Effector CD4-positive, alpha-beta T cell (primary cell): Measurements from ENCODE around the gene NUDT2.
"Not testable (repeated sequence)": the region's sequence is repeated elsewhere in the genome, so short reads cannot be mapped to it uniquely, and the experiment has no call there.

ENCODE experiments used
- DNase-seq: peaks from one replicate; pipeline ENCODE4 v3.0.0-alpha.2; 2020
- total RNA-seq: gene quantifications from one replicate; lab custom pipeline; 2026; lab: John Stamatoyannopoulos, UW

The NUDT2 gene
- total RNA-seq: 5.3 reads per million, percentile 20 among the genes with 10 or more reads in this experiment

GRCh38 chr9:34328987-34329832 lies at the start of gene NUDT2, which contains the start of gene KIF24:
Gene NUDT2, plus strand, starts transcription at chr9:34329569. Its CDS starts 9,471 bp downstream, at chr9:34339040.
Gene KIF24, minus strand, starts transcription at chr9:34329268. Its CDS starts 17,922 bp downstream, at chr9:34311346.
- DNase-seq: peak; percentile 94

GRCh38 chr9:34282096-34282495 lies 47.3 kb upstream of the NUDT2 start:
- DNase-seq: no peak

GRCh38 chr9:34289159-34289558 lies 40.2 kb upstream of the NUDT2 start:
- no peak for DNase-seq

- DNase-seq: no peak
Observed at GRCh38 chr9:34291023-34291422, 38.3 kb upstream of the NUDT2 start.

GRCh38 chr9:34291423-34291822 lies 37.9 kb upstream of the NUDT2 start:
- no peak for DNase-seq

GRCh38 chr9:34292552-34292951 lies 36.8 kb upstream of the NUDT2 start:
- DNase-seq: no peak

GRCh38 chr9:34301064-34301463 lies 28.3 kb upstream of the NUDT2 start:
- not testable (repeated sequence) for DNase-seq

GRCh38 chr9:34308316-34308715 lies 21.1 kb upstream of the NUDT2 start:
- not testable (repeated sequence) for DNase-seq

GRCh38 chr9:34310215-34310614 lies 19.2 kb upstream of the NUDT2 start:
- DNase-seq: no peak

- no peak for DNase-seq
Observed at GRCh38 chr9:34311499-34312185, 17.7 kb upstream of the NUDT2 start.

- no peak for DNase-seq
Observed at GRCh38 chr9:34317436-34317835, 11.9 kb upstream of the NUDT2 start.

GRCh38 chr9:34318163-34318790 lies 11.1 kb upstream of the NUDT2 start:
- no peak for DNase-seq

- DNase-seq: no peak
Observed at GRCh38 chr9:34321451-34321850, 7.9 kb upstream of the NUDT2 start.

GRCh38 chr9:34322899-34323591 lies 6.3 kb upstream of the NUDT2 start:
- DNase-seq: no peak

- no peak for DNase-seq
Observed at GRCh38 chr9:34326690-34327089, 2.7 kb upstream of the NUDT2 start.

- DNase-seq: no peak
Observed at GRCh38 chr9:34328500-34328986, 826 bp upstream of the NUDT2 start.

GRCh38 chr9:34331196-34331595 lies 1.8 kb downstream of the NUDT2 start:
- DNase-seq: no peak

GRCh38 chr9:34332076-34332964 lies 3.0 kb downstream of the NUDT2 start:
- no peak for DNase-seq

- no peak for DNase-seq
Observed at GRCh38 chr9:34333836-34334235, 4.5 kb downstream of the NUDT2 start.

GRCh38 chr9:34334337-34334824 lies 5.0 kb downstream of the NUDT2 start:
- DNase-seq: no peak

- no peak for DNase-seq
Observed at GRCh38 chr9:34334916-34335315, 5.5 kb downstream of the NUDT2 start.
